Fibroblast of lung (primary cell): ENCODE results near the gene SLC9B2. TPM values are rescaled to one million over a fixed set of nuclear protein-coding genes. Genes with fewer than 3 reads are reported as not detected.

ENCODE experiments used
- DNase-seq, 2 donors: peaks; one replicate each; pipeline versions ENCODE4 v3.0.0 to v3.0.0-alpha.2; 2010; ENCODE audit warnings: low read depth in 2 of 2
- H2AFZ ChIP-seq: 2 replicates; pipeline ENCODE4 v1.5.1; 2012; ENCODE audit warnings: low read length, control low read depth, inconsistent platforms
- H3K27ac ChIP-seq: 2 replicates; pipeline ENCODE4 v1.5.1; 2011; ENCODE audit warnings: low read length, control low read depth; ENCODE audit not compliant: insufficient read depth
- H3K27me3 ChIP-seq: 2 replicates; pipeline ENCODE4 v1.5.1; 2011; ENCODE audit warnings: mild to moderate bottlenecking, low read length; ENCODE audit not compliant: control insufficient read depth, insufficient read depth
- H3K36me3 ChIP-seq: 2 replicates; pipeline ENCODE4 v1.5.1; 2011; ENCODE audit warnings: low read length; ENCODE audit not compliant: control insufficient read depth, insufficient read depth
- H3K4me1 ChIP-seq: 2 replicates; pipeline ENCODE4 v1.5.1; 2011; ENCODE audit warnings: low read length; ENCODE audit not compliant: control insufficient read depth, insufficient read depth; ENCODE audit errors: extremely low read depth
- H3K4me2 ChIP-seq: 2 replicates; pipeline ENCODE4 v1.5.1; 2011; ENCODE audit warnings: low read length, control low read depth; ENCODE audit not compliant: insufficient read depth; ENCODE audit errors: extremely low read depth
- H3K4me3 ChIP-seq, 4 experiments: fragments of 200-600 bp in 1 of 4; sonication (generic) in 1 of 4; replicated peaks in 1 of 4; 2 replicates each; pipeline ENCODE4 v1.5.1; 2011 to 2016; ENCODE audit warnings: low read length in 4 of 4, low read depth in 3 of 4, mild to moderate bottlenecking in 3 of 4, control low read depth in 2 of 4, inconsistent platforms in 1 of 4, mixed read lengths in 1 of 4; ENCODE audit not compliant: insufficient read depth in 1 of 4; ENCODE audit errors: control extremely low read depth in 1 of 4
- H3K79me2 ChIP-seq: 2 replicates; pipeline ENCODE4 v1.5.1; 2012; ENCODE audit warnings: mild to moderate bottlenecking, low read length, inconsistent platforms; ENCODE audit not compliant: control insufficient read depth, insufficient read depth
- H3K9ac ChIP-seq: 2 replicates; pipeline ENCODE4 v1.5.1; 2011; ENCODE audit warnings: mild to moderate bottlenecking, low read length, control low read depth; ENCODE audit not compliant: insufficient read depth
- H3K9me3 ChIP-seq: 2 replicates; pipeline ENCODE4 v1.5.1; 2012; ENCODE audit warnings: low read depth, low read length; ENCODE audit not compliant: control insufficient read depth, insufficient read depth
- H4K20me1 ChIP-seq: 2 replicates; pipeline ENCODE4 v1.5.1; 2011; ENCODE audit warnings: low read length; ENCODE audit not compliant: control insufficient read depth, insufficient read depth; ENCODE audit errors: extremely low read depth
- CTCF ChIP-seq, 2 donors: IDR thresholded peaks in 1 of 2; conservative IDR thresholded peaks in 1 of 2; 1 replicate in 1 of 2; 2 replicates in 1 of 2; pipeline ENCODE4 v1.5.1; 2011 to 2012; ENCODE audit warnings: low read length in 2 of 2, control low read depth in 1 of 2, inconsistent platforms in 1 of 2, low read depth in 1 of 2, mild to moderate bottlenecking in 1 of 2
- EZH2 ChIP-seq: IDR thresholded peaks from 2 replicates; pipeline ENCODE4 v1.5.1; 2012; ENCODE audit warnings: low read length, control low read depth, mild to moderate bottlenecking; ENCODE audit errors: missing control alignments
- polyA plus RNA-seq, 2 donors: library from polyadenylated mRNA; depleted of rRNA in 1 of 2; stranded (reverse) in 1 of 2; unstranded in 1 of 2; fragments of >200 nt; gene quantifications; 2 replicates each; pipeline ENCODE4 v1.2.1, GENCODE V29; 2011 to 2012; ENCODE audit warnings: missing spikeins in 1 of 2
- total RNA-seq: library from RNA; depleted of rRNA; stranded (reverse); fragments of >200 nt; gene quantifications from 2 replicates; pipeline ENCODE4 v1.2.1, GENCODE V29; 2014

Gene SLC9B2
- total and polyA plus RNA-seq, 2 donors (not counting 1 experiment from before 2014, with no cell fraction given): 14.8 to 17.5 TPM

GRCh38 chr4:103105558-103106356 is 29.2 kb upstream of the SLC9B2 start:
- Histone ChIP-seq H3K27me3 (no peaks in the 10 kb centered on the region), H3K4me3 (no peak overlapping the region), H3K4me1 (no peaks in the 10 kb centered on the region), H3K79me2 (no peaks in the 10 kb centered on the region), H3K27ac (no peak overlapping the region), H3K9me3 (no peaks in the 10 kb centered on the region), H4K20me1 (no peaks in the 10 kb centered on the region), H3K36me3 (no peaks in the 10 kb centered on the region), H2AFZ (peak overlapping the region; percentile 48), H3K4me2 (no peak overlapping the region), H3K9ac (no peak overlapping the region)
- peak in 1 of 2 donors; percentile 29 for DNase-seq
- TF ChIP-seq CTCF (conservative IDR thresholded peaks at IDR 0.05 in 1 of 2, IDR thresholded peaks at IDR 0.05 in 1 of 2; ENCODE audit: low read depth in 1 of 2, low read length in 2 of 2): no peak
- TF ChIP-seq EZH2: no peak

GRCh38 chr4:103104886-103105285 is 28.3 kb upstream of the SLC9B2 start:
- Histone ChIP-seq H3K9me3 (no peaks in the 10 kb centered on the region), H3K9ac (no peak overlapping the region), H3K27ac (no peak overlapping the region), H4K20me1 (no peaks in the 10 kb centered on the region), H2AFZ (no peak overlapping the region), H3K27me3 (no peaks in the 10 kb centered on the region), H3K4me3 (no peak overlapping the region), H3K4me2 (no peak overlapping the region), H3K36me3 (no peaks in the 10 kb centered on the region), H3K4me1 (no peaks in the 10 kb centered on the region), H3K79me2 (no peaks in the 10 kb centered on the region)
- no peak for DNase-seq
- no peak for TF ChIP-seq CTCF (conservative IDR thresholded peaks at IDR 0.05 in 1 of 2, IDR thresholded peaks at IDR 0.05 in 1 of 2; ENCODE audit: low read depth in 1 of 2, low read length in 2 of 2)
- TF ChIP-seq EZH2: no peak

GRCh38 chr4:103100691-103101090 is 24.1 kb upstream of the SLC9B2 start:
- Histone ChIP-seq H3K9me3 (no peaks in the 10 kb centered on the region), H3K4me1 (peaks cover 4% of the 10 kb centered on the region), H3K27ac (no peak overlapping the region), H3K4me3 (no peak overlapping the region), H3K27me3 (no peaks in the 10 kb centered on the region), H3K36me3 (no peaks in the 10 kb centered on the region), H2AFZ (peak overlapping the region; percentile 22), H4K20me1 (no peaks in the 10 kb centered on the region), H3K9ac (no peak overlapping the region), H3K79me2 (no peaks in the 10 kb centered on the region), H3K4me2 (no peak overlapping the region)
- DNase-seq: no peak
- TF ChIP-seq CTCF (conservative IDR thresholded peaks at IDR 0.05 in 1 of 2, IDR thresholded peaks at IDR 0.05 in 1 of 2; ENCODE audit: low read depth in 1 of 2, low read length in 2 of 2): no peak
